Stomach smooth muscle (tissue), 2 donors: ENCODE data around the gene PEDS1.
A peak's percentile ranks its signal among the peaks of the same experiment; 100 is the strongest.

ENCODE experiments used
- H3K27ac ChIP-seq: one replicate; pipeline ENCODE4 v1.7.0; 2013; ENCODE audit warnings: mild to moderate bottlenecking, low read length, inconsistent platforms
- H3K27me3 ChIP-seq, 2 donors: one replicate each; pipeline ENCODE4 v1.7.0; 2013; ENCODE audit warnings: low read length in 2 of 2; ENCODE audit not compliant: insufficient read depth in 2 of 2, control insufficient read depth in 1 of 2
- H3K36me3 ChIP-seq, 2 donors: one replicate each; pipeline ENCODE4 v1.7.0; 2013; ENCODE audit warnings: low read length in 2 of 2; ENCODE audit not compliant: control insufficient read depth in 2 of 2, insufficient read depth in 2 of 2
- H3K4me1 ChIP-seq: one replicate; pipeline ENCODE4 v1.7.0; 2013; ENCODE audit warnings: low read length; ENCODE audit not compliant: control insufficient read depth, insufficient read depth
- H3K4me3 ChIP-seq, 2 donors: one replicate each; pipeline ENCODE4 v1.7.0; 2013; ENCODE audit warnings: low read length in 2 of 2
- H3K9ac ChIP-seq, 2 donors: one replicate each; pipeline ENCODE4 v1.7.0; 2013; ENCODE audit warnings: low read length in 2 of 2, mild to moderate bottlenecking in 1 of 2
- H3K9me3 ChIP-seq, 2 donors: one replicate each; pipeline ENCODE4 v1.7.0; 2013; ENCODE audit warnings: low read length in 2 of 2; ENCODE audit not compliant: control insufficient read depth in 2 of 2
- donor health status: healthy.
- donor health status: Pancreatic carcinoma.

The PEDS1 gene

DNA sequence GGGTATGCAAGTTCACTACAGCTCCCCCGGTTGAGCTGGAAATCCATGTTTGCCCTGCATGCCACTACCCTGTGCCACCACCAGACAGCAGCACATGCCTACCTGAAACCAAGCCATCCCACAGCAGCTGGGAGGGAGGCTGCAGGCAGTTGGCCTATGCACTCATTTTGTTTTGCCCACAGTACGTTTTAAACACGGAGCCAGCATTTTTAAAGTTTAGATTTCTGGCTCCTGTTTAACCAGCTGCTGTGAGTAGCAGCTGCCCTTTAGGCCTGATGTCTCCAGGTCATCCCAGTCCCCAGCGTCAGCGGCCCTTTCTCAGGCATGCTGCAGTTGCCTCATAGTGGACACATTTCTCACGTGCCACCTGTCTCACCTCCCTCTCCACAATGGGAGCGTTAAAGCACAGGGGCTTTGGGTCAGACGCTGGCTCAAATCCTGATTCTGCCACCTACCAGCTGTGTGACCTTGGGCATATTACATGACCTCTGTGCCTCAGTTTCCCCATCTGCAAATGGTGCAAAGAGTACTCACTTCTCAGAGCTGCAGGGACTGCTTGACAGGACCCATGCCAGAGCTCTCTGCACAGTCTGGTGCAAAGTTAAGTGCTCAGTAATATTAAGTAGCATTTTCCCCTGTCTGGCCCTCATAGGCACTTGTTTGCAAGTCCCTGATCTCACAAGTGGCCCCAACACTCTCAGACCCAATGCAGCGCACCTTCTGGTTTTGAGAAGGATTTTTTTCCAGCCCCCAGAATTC is 32.4 kb downstream of the PEDS1 start:
- H3K27ac ChIP-seq: peak overlapping the region; percentile 41
- H3K27me3 ChIP-seq: no peaks in the 10 kb centered on the region
- no peaks in the 10 kb centered on the region for H3K9me3 ChIP-seq
- peaks cover 11% of the 10 kb centered on the region for H3K4me1 ChIP-seq
- no peak overlapping the region for H3K9ac ChIP-seq
- H3K36me3 ChIP-seq: peaks cover 3 to 17% of the 10 kb centered on the region in 2 donors
- H3K4me3 ChIP-seq: no peak overlapping the region

DNA sequence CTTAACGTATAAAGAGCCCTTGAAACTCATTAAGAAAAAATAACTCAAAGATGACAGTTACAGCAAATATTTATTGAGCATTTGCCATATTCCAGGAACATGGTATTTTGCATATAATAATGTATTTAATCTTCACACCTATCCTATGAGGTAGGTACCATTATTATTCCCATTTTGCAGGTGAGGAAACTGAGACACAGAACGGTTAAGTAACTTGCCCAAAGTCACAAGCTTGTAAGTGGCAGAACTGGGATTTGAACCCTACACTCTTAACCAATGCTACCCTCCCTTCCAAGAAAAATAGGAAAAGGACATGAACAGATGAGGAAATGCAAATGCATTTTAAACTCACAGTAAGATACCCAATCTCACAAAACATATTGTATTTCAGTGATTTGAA is 35.3 kb downstream of the PEDS1 start:
- no peaks in the 10 kb centered on the region for H3K36me3 ChIP-seq
- H3K9me3 ChIP-seq: no peaks in the 10 kb centered on the region
- H3K4me3 ChIP-seq: no peak overlapping the region
- no peak overlapping the region for H3K27ac ChIP-seq
- H3K9ac ChIP-seq: no peak overlapping the region
- H3K27me3 ChIP-seq: no peaks in the 10 kb centered on the region
- peaks cover 34% of the 10 kb centered on the region for H3K4me1 ChIP-seq

DNA sequence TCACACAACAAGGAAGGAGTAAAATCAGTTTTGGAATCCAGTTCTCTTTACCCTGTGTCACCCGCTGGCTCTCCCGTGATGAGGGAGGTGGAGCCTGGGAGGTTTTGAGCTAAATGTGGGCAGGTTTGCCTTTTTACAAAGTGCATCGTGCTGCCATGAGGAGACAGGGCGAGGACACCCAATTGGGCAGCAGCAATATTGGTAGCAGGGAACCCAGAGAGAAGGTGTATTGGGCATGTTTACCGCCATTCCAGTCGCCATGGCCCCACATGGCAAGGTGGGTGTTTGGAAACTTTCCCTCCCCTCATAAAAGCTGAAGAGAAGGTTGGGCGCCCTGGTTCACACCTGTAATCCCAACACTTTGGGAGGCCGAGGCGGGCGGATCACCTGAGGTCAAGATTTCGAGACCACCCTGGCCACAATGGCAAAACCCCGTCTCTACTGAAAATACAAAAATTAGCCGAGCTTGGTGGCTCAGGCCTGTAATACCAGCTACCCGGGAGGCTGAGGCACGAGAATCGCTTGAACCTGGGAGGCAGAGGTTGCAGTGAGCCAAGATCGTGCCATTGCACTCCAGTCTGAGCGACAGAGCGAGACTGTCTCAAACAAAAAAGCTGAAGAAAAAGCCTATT is 37.0 kb downstream of the PEDS1 start:
- H3K36me3 ChIP-seq: no peaks in the 10 kb centered on the region
- H3K27me3 ChIP-seq: no peaks in the 10 kb centered on the region
- peaks cover 45% of the 10 kb centered on the region for H3K4me1 ChIP-seq
- H3K4me3 ChIP-seq: peak overlapping the region; percentile 77 to 83
- peak overlapping the region; percentile 55 to 78 for H3K9ac ChIP-seq
- no peaks in the 10 kb centered on the region for H3K9me3 ChIP-seq
- H3K27ac ChIP-seq: peak overlapping the region; percentile 61

DNA sequence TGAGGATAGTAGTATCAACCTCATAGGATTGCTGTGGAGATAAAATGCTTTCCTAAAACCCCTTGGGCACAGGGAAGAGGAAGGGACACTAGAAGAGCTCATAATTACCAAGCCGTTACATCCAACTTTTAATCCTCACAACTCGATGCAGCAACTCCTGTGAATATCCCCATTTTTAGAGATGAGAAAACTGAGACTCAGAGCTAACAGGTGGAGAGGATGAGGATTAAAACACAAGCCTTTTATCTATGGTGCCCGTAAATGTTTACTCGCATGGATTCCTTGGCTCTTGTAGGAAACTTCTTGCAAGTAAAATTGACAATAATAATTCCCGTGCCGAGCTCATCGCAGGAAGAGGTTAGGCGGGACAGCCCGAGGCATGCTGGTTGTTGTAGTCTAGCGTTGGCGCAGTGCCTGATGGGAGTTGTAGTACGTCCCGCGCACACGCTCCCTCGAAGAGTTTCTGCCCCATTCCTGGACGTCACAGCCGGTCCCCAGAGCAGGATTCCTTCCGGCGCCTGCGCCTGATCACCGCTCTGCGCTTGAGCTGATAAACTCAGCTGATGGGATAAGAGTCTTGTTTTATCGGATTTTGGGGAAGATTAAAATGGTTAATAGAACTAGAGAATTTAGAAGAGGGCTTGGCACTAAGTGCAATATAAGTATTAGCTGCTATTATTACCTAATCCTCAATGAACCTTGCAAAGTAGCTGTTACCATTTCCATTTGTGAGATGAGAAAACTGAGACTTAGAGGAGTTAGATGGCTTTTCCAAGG is 37.7 kb downstream of the PEDS1 start:
- H3K4me3 ChIP-seq: peak overlapping the region; percentile 77 to 83
- H3K9ac ChIP-seq: peak overlapping the region; percentile 55 to 78
- peaks cover 46% of the 10 kb centered on the region for H3K4me1 ChIP-seq
- H3K36me3 ChIP-seq: no peaks in the 10 kb centered on the region
- H3K27me3 ChIP-seq: no peaks in the 10 kb centered on the region
- no peaks in the 10 kb centered on the region for H3K9me3 ChIP-seq
- peak overlapping the region; percentile 61 for H3K27ac ChIP-seq

DNA sequence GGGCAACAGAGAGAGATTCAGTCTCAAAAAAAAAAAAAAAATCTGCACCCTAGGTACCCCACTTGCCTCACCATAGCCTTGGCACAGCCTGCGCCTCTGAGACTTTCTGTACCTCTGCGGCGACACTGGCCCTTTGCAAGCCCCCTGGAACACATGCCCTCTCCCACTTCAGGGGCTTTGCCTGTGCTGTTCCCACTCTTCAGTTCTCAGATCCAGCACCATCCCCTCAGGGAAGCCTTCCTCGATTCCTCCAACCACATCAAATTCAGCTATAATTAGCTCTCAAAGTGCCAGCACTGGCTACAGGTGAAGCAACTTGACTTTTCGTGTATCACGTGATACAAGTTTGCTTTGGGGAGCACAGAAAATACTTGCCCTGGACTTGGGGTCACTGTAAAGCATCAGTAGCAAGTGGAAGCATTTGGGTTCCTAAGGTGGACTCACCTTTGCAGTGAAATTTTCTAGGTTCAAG is 38.4 kb downstream of the PEDS1 start:
- Histone ChIP-seq H3K4me1 (peaks cover 53% of the 10 kb centered on the region), H3K27ac (peak overlapping the region; percentile 61), H3K9me3 (no peaks in the 10 kb centered on the region)

DNA sequence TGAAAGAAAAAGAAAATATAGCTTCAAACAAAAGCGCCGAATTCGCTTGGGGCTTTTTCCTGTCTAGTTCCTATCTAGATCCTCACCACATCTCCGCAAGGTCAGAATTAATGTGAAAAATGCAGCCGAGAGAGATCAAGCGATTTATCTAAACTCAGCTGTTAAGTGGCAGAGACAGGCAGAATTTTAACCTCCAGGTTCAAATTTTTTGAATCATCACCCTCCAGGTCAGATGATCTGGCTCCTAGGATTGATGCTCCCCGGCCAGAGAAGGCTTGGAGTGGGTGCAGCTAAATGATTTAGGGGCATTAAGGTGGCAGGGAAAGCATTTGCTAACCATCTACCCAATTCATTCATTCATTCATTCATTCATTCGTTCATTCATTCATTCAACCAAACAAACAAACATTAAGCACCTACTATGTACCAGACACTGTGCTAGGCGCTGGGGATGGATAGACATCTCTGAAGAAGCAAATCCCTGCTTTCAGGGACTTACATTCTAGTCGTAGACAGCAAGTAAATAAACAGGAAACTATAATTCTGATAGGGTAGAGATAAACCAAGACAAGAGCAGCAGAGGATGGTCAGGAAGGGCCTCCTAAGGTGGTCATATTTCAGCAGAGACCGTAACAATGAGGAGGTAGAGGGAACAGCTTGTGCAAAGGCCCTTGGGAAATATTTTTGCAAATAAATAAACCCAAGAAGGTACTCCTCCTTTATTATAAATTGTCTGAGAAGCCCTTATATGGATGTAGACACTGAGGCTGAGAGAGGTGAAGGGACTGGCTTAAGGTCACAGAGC is 39.9 kb downstream of the PEDS1 start:
- Histone ChIP-seq H3K4me3 (peak overlapping the region; percentile 89 to 92), H3K36me3 (no peaks in the 10 kb centered on the region), H3K9me3 (no peaks in the 10 kb centered on the region), H3K27me3 (no peaks in the 10 kb centered on the region), H3K27ac (peak overlapping the region; percentile 96), H3K4me1 (peaks cover 61% of the 10 kb centered on the region), H3K9ac (peak overlapping the region; percentile 92 to 95)

More for the DNA sequence above, 38.4 kb downstream of the PEDS1 start:
- no peaks in the 10 kb centered on the region for H3K27me3 ChIP-seq
- peak overlapping the region; percentile 77 to 83 for H3K4me3 ChIP-seq
- no peaks in the 10 kb centered on the region for H3K36me3 ChIP-seq
- H3K9ac ChIP-seq: peak overlapping the region; percentile 55 to 78

DNA sequence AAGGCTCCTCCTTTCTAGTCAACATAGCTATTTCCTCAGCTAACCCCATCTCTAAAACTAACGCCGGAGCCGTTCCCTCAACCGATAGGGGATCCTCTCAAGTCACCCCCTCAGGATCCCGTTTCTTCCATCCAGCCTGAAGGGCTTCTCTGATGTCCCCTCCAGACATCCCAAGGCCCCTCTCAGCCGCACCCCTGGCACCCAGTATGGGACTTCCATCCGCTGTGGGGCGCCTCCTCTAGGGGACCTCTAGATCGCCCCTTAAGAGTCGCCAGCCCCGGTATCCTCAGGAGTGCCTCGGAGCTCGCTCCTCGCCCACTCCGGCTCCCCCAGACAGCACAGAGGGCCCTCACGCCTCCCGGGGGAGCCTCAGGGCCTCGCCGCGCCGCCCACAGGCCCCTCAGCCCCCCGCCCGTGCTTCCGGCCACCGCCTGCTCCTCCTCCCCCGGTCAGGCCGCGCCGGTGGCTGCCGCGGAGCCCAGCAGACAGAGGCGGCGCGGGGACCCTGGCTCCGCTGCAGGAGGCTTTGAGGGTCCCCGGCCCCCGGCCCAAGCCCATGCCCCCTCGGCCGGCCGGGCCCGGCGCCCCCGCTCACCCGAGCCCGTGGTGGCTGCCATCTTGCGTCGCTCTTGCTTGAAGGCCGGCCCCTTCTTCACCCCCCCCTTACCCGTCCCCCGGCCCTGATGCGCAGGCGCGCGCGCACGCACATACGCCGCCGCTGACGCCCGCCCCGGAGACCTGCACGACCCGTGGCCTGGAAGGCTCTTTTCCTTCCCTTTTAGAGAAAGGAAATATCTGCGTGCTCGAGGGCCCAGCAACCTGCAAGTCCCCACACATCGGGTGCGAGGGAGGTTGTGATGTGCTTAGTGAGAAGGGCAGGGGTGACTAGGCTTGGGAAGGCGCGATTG is 40.8 kb downstream of the PEDS1 start, which contains the start of gene UBE2V1:
Gene UBE2V1, minus strand, starts transcription at position 639 of the 908 bp plus-strand sequence. Its CDS starts 22 bp downstream, at position 617.
- no peaks in the 10 kb centered on the region for H3K9me3 ChIP-seq
- no peaks in the 10 kb centered on the region for H3K36me3 ChIP-seq
- peak within 1 kb of the TSS; percentile 96 for H3K27ac ChIP-seq
- H3K4me3 ChIP-seq: peak within 1 kb of the TSS; percentile 89 to 92
- peak within 1 kb of the TSS; percentile 95 to 96 for H3K9ac ChIP-seq
- H3K4me1 ChIP-seq: peaks cover 69% of the 10 kb centered on the region
- H3K27me3 ChIP-seq: no peaks in the 10 kb centered on the region

DNA sequence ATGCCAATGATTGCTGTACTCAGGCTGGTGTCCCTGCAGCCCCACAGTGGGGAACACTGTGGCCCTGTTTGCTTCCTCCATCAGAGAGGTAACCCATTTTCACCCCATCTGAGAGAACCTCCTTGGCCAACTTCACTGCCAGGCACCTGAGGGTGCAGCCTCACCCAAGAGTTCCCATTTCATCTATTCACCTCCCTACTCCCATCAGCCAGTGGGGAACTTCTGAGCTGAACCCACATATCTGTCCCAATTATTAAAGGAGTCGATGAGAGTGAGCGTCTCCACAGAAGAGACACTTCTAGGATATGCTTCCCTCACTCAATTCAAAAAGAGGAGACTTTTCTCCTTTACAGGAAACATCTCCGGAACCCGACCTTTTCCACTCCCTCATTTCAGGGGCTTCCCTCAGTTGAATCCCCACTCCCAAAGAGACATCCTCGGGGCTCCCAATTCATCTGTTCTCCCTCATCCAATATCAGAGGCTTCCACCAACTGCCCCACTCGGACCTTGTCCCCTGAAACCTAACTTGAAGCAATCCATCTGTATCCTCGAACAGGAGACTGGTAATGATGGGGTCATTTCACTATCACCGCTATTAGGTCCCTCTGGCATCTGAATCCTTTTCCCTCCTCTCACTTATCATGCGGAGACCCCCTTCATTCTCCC is 41.6 kb downstream of the PEDS1 start:
- H3K4me1 ChIP-seq: peaks cover 73% of the 10 kb centered on the region
- H3K4me3 ChIP-seq: peak overlapping the region; percentile 89 to 92
- no peaks in the 10 kb centered on the region for H3K27me3 ChIP-seq
- H3K9ac ChIP-seq: peak overlapping the region; percentile 95 to 96
- peak overlapping the region; percentile 96 for H3K27ac ChIP-seq
- H3K36me3 ChIP-seq: no peaks in the 10 kb centered on the region
- no peaks in the 10 kb centered on the region for H3K9me3 ChIP-seq
